Stomach (tissue), 9 donors: Measurements from ENCODE around the gene NEFH. TPM values are rescaled to one million over a fixed set of nuclear protein-coding genes. Genes with fewer than 3 reads are reported as not detected.

Experiments
- DNase-seq, 2 donors: peaks; one replicate each; pipeline versions ENCODE4 v3.0.0 to v3.0.0-alpha.2; 2013 to 2019
- H3K27ac ChIP-seq, 5 donors: fragments of 200-600 bp in 4 of 5; sonication (generic) in 4 of 5; one replicate each; pipeline ENCODE4 v1.5.1; 2013 to 2019; ENCODE audit warnings: mild to moderate bottlenecking in 1 of 5, moderate library complexity in 1 of 5
- H3K27me3 ChIP-seq, 3 donors: fragments of 200-600 bp; sonication (generic); one replicate each; pipeline ENCODE4 v1.5.1; 2017 to 2019; ENCODE audit warnings: mixed run types in 1 of 3
- H3K36me3 ChIP-seq, 4 donors: fragments of 200-600 bp; sonication (generic); 1 replicate in 3 of 4; 2 replicates in 1 of 4; pipeline ENCODE4 v1.5.1; 2016 to 2019
- H3K4me1 ChIP-seq, 4 donors: fragments of 200-600 bp; sonication (generic); one replicate each; pipeline ENCODE4 v1.5.1; 2016 to 2019
- H3K4me3 ChIP-seq, 4 donors: fragments of 200-600 bp; sonication (generic) in 3 of 4; one replicate each; pipeline ENCODE4 v1.5.1; 2016 to 2019; ENCODE audit warnings: mild to moderate bottlenecking in 1 of 4
- H3K9me3 ChIP-seq, 4 donors: fragments of 200-600 bp; sonication (generic); one replicate each; pipeline ENCODE4 v1.5.1; 2016 to 2019
- EP300 ChIP-seq: sonication (generic); formaldehyde crosslinking; IDR thresholded peaks from one replicate; pipeline ENCODE4 v1.6.1; 2017; ENCODE audit warnings: antibody characterized with exemption
- POLR2A ChIP-seq, 4 donors: fragments of 450-650 bp; IDR thresholded peaks; one replicate each; pipeline ENCODE4 v1.6.1; 2016; ENCODE audit warnings: antibody characterized with exemption in 4 of 4, control low read depth in 2 of 4, mild to moderate bottlenecking in 1 of 4, moderate library complexity in 1 of 4
- POLR2AphosphoS5 ChIP-seq, 3 donors: sonication (generic); formaldehyde crosslinking; IDR thresholded peaks; one replicate each; pipeline ENCODE4 v1.6.1; 2016; ENCODE audit warnings: antibody characterized with exemption in 3 of 3
- WGBS, 5 donors: extraction: QIAGEN DNeasy Blood & Tissue Kit in 3 of 5; methylation state at CpG; one replicate each; pipeline versions ENCODE4 v1.1.5 to v1.1.7; 2013 to 2018; 5-methylcytosine and 5-hydroxymethylcytosine counted together
- intact Hi-C: fragments of 100-400 bp; cut with DNase I; formaldehyde crosslinking; loops from one replicate; pipeline ENCODE4 v1.15.1; 2023; ENCODE audit warnings: low total_unique reads
- polyA plus RNA-seq, 3 donors: library from polyadenylated mRNA; stranded (reverse); fragments of 200-250 nt; gene quantifications; one replicate each; pipeline ENCODE4 v1.2.3, GENCODE V29; 2013
- total RNA-seq, 5 donors: library from RNA; depleted of rRNA; stranded (reverse); fragments of >200 nt; gene quantifications; one replicate each; pipeline versions ENCODE4 v1.1.0 to v1.2.3, GENCODE V29; 2014 to 2016
- TF ChIP-seq, protein P1 (sequence below), 7 experiments: fragments of 450-650 bp in 4 of 7; fragments of 200-600 bp in 3 of 7; sonication (generic) in 3 of 7; IDR thresholded peaks; one replicate each; pipeline ENCODE4 v1.5.1; 2016 to 2019; ENCODE audit warnings: antibody characterized with exemption in 7 of 7, control low read depth in 2 of 7, mild to moderate bottlenecking in 1 of 7
- donor health status: healthy with polysubstance abuse.
- donor health status: Bipolar disorder and iron deficiency.
- donor health status: healthy.

NEFH gene
- total and polyA plus RNA-seq, 8 donors = 0.14 to 2.7 (median 0.43) TPM; not detected in 3

DNA sequence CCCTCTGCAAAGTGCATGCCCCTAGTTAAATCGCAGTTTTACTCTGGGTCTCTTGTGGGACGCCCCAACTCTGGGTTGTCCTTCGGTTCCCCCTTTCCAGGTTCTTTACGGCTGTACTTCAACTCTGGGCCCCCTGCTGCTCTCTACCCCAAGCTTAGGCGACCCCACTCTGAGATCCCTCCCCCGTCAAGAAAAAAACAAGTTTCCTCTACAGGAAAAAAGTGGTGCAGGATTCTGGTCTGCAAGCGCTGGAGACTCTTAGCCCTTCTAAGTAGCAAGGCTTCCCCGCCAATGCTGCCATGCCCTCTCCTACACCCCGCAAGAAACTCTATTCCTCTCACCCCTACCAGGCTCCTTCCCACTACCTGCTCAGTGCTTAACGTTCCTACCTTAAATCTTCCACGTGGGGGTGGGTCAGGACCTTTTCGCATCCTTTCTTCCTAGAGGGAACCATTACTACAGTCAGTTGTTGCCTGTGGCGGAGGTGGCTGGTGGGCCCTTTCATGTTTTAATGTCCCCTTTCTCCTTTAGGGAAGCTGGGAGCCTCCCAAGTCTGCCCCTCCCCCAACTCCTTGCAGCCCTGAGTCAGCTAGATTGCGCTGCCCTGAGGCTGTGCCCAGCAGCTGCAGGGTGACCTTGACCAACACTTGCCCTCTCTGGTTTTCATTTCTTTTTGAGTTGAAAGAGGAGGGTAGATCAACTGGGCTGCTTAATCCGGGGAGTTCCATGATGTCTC lies 1.4 kb downstream of the NEFH start:
- DNase-seq = peak in 1 of 2 donors; percentile 52
- H3K27ac ChIP-seq = no peak overlapping the region
- no peaks in the 10 kb centered on the region for H3K9me3 ChIP-seq
- H3K4me3 ChIP-seq = peak overlapping the region in 3 of 4 donors; percentile 7 to 37 (median 33)
- WGBS, 5 donors = 18 to 26% (median 19%) methylated on average over 14 to 15 of the region's 15 CpGs
- peaks cover 12 to 33% (median 20%) of the 10 kb centered on the region in 4 donors for H3K4me1 ChIP-seq
- intact Hi-C loops = no loop called here
- H3K36me3 ChIP-seq = no peaks in the 10 kb centered on the region
- TF ChIP-seq EP300 (no peak), POLR2A (IDR thresholded peaks at IDR 0.05) (no peak), POLR2AphosphoS5 (IDR thresholded peaks at IDR 0.05) (no peak)
- TF ChIP-seq, protein P1, sequence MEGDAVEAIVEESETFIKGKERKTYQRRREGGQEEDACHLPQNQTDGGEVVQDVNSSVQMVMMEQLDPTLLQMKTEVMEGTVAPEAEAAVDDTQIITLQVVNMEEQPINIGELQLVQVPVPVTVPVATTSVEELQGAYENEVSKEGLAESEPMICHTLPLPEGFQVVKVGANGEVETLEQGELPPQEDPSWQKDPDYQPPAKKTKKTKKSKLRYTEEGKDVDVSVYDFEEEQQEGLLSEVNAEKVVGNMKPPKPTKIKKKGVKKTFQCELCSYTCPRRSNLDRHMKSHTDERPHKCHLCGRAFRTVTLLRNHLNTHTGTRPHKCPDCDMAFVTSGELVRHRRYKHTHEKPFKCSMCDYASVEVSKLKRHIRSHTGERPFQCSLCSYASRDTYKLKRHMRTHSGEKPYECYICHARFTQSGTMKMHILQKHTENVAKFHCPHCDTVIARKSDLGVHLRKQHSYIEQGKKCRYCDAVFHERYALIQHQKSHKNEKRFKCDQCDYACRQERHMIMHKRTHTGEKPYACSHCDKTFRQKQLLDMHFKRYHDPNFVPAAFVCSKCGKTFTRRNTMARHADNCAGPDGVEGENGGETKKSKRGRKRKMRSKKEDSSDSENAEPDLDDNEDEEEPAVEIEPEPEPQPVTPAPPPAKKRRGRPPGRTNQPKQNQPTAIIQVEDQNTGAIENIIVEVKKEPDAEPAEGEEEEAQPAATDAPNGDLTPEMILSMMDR (IDR thresholded peaks at IDR 0.05) = no peak
- peaks cover 25 to 70% (median 52%) of the 10 kb centered on the region in 3 donors for H3K27me3 ChIP-seq

GRCh38 chr22:29482253-29482652 lies 2.2 kb downstream of the NEFH start:
- no peak for TF ChIP-seq EP300
- TF ChIP-seq POLR2AphosphoS5 (IDR thresholded peaks at IDR 0.05) = no peak
- TF ChIP-seq, protein P1 (IDR thresholded peaks at IDR 0.05) = no peak
- no peak for TF ChIP-seq POLR2A (IDR thresholded peaks at IDR 0.05)
- Histone ChIP-seq H3K4me1 (peaks cover 12 to 33% (median 20%) of the 10 kb centered on the region in 4 donors), H3K36me3 (no peaks in the 10 kb centered on the region), H3K27ac (no peak overlapping the region), H3K27me3 (peaks cover 25 to 62% (median 52%) of the 10 kb centered on the region in 3 donors), H3K9me3 (no peaks in the 10 kb centered on the region), H3K4me3 (no peak overlapping the region)
- intact Hi-C loops = no loop called here
- WGBS, 5 donors = 54 to 79% (median 64%) methylated on average over 7 to 11 of the region's 11 CpGs
- DNase-seq = no peak

GRCh38 chr22:29482726-29483125 lies 2.7 kb downstream of the NEFH start:
- no peak overlapping the region for H3K4me3 ChIP-seq
- intact Hi-C loops = no loop called here
- no peak overlapping the region for H3K27ac ChIP-seq
- no peak for DNase-seq
- H3K36me3 ChIP-seq = no peaks in the 10 kb centered on the region
- no peak for TF ChIP-seq POLR2AphosphoS5 (IDR thresholded peaks at IDR 0.05)
- TF ChIP-seq EP300 = no peak
- TF ChIP-seq, protein P1 (IDR thresholded peaks at IDR 0.05) = no peak
- TF ChIP-seq POLR2A (IDR thresholded peaks at IDR 0.05) = no peak
- peaks cover 12 to 33% (median 20%) of the 10 kb centered on the region in 4 donors for H3K4me1 ChIP-seq
- H3K9me3 ChIP-seq = no peaks in the 10 kb centered on the region
- H3K27me3 ChIP-seq = peaks cover 25 to 57% (median 50%) of the 10 kb centered on the region in 3 donors
- 85 to 94% (median 91%) methylated on average over 7 of the region's 7 CpGs for WGBS, 5 donors

GRCh38 chr22:29483254-29483653 lies 3.2 kb downstream of the NEFH start:
- Histone ChIP-seq H3K4me3 (no peak overlapping the region), H3K4me1 (peaks cover 12 to 31% (median 20%) of the 10 kb centered on the region in 4 donors), H3K27me3 (peaks cover 25 to 52% (median 45%) of the 10 kb centered on the region in 3 donors), H3K36me3 (no peaks in the 10 kb centered on the region), H3K27ac (no peak overlapping the region), H3K9me3 (no peaks in the 10 kb centered on the region)
- no peak for DNase-seq
- no peak for TF ChIP-seq POLR2A (IDR thresholded peaks at IDR 0.05)
- TF ChIP-seq, protein P1 (IDR thresholded peaks at IDR 0.05) = no peak
- TF ChIP-seq POLR2AphosphoS5 (IDR thresholded peaks at IDR 0.05) = no peak
- intact Hi-C loops = no loop called here
- WGBS, 5 donors = 91 to 94% (median 94%) methylated on average over 12 to 13 of the region's 13 CpGs
